GM19438 (cell line): ENCODE measurements around the gene CROT.
A peak's percentile ranks its signal among the peaks of the same experiment; 100 is the strongest.

Experiments used
- ATAC-seq: cut with Tn5 transposase; IDR thresholded peaks from one replicate; pipeline ENCODE4 v1.9.1; 2021; ENCODE audit warnings: low read depth; ENCODE audit not compliant: unreplicated experiment

Gene CROT

DNA sequence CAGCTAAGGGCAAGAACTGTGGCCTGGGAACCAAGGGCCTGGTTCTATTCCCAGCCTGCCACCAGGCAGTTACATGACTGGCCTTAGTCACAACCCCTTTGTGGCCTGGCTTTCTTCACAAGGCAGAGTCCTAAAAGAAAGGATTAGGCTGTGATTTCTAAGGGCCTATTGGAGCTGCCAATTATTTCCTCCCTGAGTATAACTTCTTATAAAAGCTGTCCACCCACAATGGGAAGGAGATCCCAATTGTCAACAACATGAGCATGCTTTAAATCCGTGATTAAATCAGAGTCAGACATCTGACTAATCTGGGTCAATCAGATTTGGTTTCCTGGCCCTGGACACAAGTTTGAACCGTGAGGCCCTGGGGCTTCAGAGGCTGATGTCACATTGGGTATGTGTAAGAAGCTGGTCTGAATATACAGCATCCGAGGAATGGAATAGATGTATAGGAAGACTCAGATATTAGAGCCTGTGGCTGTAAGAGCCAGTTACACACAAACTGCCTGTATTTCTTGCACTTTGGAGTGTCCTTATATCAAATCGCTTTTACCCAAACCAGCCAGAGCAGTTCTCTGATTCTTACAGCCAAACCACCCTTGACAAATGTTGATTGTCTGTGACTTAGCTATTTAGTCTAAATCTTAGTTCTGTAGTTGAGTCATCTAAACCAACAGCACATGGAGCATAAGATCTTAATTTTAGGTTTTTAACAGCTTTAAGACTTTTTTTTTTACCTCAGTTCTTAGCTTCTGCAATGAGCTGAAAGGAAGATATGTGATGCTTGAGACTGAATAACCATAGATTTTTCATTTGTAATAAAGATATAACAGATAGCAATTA lies 68.7 kb downstream of the CROT start:
- no peak for ATAC-seq

DNA sequence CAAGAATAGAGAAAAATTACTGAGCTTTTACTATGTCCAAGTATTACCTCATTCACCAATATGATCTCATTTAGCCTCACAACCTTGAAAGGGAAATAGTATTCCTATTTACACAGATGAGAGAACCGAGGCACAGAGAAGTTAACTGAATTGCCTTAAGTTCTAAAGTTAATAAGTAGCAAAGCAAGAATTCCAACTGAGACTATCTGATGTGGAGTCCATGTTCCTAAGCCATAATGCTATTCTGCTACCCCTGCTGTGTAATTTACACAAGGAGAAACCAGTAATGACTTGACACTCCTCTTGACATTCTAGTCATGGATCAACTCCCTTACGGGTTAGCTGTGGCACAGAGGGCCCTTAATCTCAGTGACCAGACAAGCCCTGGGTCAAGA lies 69.3 kb downstream of the CROT start:
- ATAC-seq, result no peak

DNA sequence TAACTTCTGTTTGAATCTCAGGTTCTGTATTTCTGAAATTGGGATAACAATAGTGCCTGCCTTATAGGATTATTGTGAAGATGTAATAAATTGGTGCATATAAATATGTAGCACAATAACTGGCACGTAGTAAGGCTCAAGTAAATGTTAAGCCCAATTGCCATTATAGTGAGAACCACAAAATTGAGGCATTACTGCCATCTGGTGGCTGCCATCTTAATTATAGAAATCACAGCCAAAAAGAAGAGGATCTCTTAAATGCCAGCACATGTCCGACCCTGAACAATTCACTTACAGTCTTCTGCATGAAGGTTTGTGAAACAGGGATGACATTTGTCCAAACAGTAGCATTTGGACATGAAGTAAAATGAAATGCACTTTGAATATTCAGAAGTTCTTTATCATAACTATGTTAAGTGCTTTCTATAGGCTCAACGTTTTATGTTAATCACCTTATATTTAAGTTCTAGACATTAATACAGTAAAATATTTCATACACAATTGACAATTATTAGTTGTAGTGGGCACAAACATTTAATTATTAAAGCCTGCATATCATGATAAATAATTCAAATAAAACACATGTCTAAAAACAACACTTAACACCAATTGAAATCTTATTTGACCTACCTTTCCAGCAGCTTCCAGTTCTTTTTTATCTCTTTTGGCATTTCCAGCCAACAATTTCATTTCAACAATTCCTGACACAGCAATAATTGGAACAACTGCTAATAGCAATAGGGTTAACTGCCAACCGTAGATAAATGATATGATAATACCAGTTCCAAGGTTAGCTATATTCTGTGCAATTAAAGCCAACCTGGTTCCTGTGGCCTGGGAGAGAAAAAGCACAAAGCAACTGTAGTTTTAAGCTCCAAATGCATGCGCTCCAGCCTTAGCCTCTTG lies 71.5 kb downstream of the CROT start:
- peak; percentile 68 for ATAC-seq

DNA sequence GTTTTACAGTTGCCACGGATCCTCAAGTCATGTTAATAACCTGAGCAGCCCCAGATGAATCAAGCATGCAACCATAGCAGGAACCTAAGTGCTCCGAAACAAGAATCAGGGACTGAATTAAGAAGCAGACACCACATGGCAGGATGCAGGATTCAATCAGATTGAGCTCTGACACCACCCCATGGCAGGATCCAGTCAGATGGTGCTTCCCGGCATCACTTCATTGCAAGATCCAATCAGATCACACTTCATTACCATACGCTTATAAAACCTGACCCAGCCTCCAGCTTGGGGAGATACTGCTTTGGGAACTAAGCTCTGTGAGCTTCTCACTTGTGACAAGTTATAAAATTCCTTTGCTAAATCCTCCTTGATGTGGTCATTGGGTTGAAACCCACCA lies 74.7 kb downstream of the CROT start:
- ATAC-seq, result no peak

DNA sequence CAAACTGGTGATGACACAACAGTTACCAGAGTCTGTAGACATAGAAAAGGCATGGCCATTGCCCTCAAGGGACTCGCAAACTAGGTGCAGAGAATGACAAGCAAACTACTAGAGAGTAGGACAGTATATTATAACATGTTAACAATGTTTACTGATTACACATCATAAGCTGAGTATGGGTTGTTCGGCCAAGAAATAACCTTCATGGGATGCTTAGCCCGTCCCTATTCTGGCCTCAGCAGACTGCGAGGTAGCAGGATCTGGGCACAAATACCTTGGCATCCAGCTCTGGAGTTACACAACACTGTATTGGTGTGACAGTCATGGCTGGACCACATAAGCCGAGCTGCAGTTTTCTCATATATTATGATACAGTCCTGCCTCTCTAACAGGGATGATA lies 78.6 kb downstream of the CROT start:
- no peak for ATAC-seq

DNA sequence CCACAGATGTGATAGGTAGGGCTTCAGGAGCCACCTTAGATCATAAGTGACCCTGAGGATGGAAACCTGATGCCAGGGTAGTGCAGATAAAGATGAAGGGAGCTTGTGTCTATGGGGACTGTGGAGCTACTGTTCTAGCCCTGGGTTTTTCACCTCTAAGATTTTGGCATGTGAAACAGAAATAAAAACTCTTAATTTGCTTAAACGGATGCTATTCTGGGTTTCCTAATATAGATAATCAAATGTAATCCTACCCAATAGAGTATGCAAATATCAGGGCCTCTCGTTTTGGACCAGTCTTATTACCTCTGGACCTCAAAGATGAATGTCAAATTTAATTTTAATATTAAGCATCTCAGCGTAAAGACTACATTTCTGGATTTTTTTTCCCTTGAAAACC lies 80.7 kb downstream of the CROT start:
- peak; percentile 62 for ATAC-seq

DNA sequence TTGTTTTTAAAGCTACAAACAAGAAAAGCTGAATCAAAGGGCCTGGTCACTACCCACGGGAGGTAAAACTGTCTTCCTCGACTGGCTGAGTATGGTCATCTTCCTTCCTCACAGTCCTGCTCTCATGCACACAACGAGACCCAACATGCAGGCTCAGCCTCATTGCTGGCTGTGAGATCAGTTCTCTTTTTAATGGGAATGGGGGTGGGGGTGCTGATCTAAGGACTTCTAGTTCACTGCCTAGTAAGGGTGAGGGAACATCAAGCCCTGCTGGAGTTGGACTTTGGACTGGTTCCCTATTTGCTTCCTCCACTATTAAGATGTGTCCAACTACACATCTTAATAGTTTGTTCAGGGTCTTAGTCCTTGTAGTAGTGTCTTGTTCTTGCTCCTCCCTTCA lies 81.8 kb downstream of the CROT start:
- no peak for ATAC-seq

DNA sequence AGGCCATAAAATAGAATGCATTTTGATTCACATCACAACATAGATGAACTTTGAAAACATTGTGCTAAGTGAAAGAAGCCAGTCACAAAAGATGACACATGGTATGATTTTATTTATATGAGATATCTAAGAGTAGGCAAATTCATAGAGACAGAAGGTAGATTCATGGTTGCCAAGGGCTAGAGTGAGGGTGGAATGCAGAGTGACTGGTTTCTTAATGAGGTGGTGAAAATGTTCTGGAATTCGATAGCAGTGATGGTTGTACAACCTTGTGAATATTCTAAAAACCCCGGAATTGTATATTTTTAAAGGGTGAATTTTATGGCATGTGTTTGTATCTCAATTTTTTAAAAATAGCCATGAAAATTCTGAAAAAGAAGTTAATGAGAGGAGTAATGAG lies 87.1 kb downstream of the CROT start:
- no peak for ATAC-seq

DNA sequence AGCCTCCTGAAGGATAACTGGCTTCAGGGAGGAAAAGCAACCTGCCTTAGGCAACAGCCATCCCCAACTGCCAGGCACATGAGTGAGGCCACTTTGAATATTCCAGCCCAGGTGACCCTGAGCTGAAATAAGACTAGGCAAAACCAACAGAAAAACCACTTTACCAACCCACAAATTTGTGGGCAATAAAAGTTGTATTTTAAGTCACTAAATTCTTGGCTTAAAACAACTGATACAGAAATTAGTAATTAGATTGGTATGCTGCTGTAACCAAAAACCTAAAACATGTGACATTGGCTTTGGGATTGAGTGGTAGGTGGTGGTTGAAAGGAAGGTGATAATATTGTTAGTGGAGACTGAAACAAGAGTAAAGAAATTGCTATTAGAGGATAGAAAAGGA lies 90.1 kb downstream of the CROT start:
- ATAC-seq, result no peak

DNA sequence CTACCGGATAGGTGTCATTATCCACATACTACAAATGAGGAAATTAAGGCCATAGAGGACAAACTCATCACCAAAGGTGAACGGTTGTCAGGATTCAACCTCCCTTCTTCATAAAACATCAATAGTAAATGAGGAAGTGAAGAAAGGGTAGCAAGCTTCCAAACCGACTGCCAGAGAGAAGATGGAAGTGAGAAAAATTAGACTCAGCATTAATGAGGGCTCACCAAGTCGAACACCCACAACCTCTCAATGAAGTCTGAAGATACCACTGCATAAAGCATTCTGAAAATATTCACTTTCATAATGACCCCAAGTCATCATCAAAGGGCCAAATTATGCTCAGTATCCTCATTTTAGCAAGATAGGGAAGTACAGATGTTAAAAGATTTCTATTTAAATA lies 100.4 kb downstream of the CROT start:
- no peak for ATAC-seq

DNA sequence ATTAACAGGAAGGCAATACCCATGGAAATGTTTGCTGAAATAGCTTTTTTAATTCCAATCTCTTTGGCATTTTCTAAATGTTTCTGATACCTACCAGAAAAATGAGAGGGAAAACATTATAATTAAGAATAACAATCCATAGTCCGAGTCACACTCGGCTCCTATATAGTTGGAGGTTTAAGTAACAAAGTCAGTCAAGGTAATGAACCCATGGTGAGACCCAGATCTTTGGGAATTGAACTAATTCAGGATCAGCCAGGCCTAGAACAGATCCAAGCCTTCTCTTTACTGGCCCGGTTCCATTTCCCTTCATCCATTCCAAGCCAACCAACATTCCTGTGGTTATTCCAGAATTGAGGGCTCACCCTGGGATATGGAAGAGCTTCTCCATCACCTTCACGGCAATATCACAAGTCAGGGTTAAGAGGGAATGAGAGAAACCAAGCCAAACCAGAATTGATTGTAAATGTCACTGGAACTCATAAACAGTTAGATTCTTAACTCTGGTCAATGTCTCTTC lies 101.7 kb downstream of the CROT start:
- ATAC-seq, result no peak

DNA sequence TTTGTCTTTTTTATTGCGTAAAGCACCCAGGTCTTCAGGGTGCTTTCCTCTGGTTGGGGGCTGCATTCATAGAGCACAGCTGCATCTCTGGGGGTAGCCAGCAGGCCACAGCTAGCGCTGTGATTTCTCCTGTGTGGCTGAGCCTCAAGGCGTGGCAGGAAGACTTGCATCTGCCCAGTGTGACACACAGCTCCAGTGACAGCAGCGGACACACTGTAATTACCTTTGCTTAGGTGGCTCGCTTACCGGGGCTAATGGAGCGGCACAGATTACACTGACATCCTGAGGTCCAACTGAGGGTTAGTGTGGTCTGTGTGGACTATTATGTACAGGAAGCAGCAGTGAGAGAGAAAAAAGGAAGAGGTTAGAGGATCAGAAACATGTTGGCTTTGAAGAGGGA lies 102.9 kb downstream of the CROT start:
- no peak for ATAC-seq
